NCI-H1694 treated with DMSO at 0.1 percent for 48 hours (cell line): ENCODE measurements around the gene RASGRF2.
"Not testable (repeated sequence)": the region's sequence is repeated elsewhere in the genome, so short reads cannot be mapped to it uniquely, and the experiment has no call there.

Experiments
- DNase-seq: peaks from one replicate; lab custom pipeline; 2025; lab: John Stamatoyannopoulos, UW

The RASGRF2 gene

DNA sequence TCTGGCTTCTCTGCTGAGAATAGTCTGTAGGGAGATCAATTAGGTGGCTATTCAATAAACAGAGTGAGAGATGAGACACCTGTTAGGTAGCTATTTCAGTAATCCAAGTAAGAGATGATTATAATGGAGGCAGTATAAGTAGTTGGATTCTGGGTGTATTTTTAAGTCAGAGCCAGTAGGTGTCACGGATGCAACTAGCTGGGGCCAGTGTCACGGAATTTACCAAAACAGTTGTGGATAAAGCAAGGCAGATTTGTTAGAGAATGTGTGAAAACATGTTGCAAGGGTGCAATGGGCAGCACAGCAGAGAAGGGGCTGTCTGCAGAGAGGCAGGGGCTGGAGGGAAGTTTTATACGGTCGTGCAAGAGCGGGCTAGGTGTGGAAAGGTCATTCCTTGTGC lies 114.9 kb downstream of the RASGRF2 start:
- DNase-seq = no peak

DNA sequence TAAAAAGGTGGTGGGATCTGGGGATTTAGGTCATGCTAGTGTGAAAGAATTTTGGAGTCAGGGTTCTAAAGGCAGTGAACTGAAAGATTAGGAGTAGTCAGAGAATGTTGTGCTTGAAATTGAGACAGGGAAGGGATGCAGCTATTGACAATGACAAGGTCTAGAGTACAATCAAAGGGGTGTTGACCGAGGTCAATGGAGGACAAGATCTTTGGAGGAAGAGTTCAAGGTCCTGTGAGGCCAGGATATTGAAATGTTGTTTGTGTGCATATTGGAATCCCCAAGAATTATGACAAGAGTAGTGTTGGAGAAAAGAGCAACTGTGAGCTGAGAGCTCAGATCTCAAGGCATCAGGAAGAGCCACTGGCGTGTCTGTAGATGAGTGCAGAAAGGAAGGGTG lies 116.9 kb downstream of the RASGRF2 start:
- no peak for DNase-seq

DNA sequence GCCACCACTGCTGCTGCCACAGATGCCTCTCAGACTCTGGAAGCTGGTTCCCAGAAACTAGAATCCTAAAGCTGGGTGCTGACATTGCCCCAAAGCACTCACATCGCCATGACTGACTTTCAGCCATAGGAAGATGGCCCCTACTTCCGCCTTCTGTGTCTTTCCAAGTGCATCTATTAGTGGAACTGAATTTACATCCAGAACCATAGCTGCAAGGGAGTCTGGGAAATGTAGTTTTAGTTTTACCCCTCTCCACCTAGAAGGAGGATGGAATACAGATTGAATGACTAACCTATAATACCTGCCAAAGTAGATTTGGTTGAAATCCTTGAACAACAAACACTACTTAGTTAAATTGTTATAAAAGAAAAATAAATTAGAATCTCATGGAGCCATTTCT lies 118.8 kb downstream of the RASGRF2 start:
- no peak for DNase-seq

DNA sequence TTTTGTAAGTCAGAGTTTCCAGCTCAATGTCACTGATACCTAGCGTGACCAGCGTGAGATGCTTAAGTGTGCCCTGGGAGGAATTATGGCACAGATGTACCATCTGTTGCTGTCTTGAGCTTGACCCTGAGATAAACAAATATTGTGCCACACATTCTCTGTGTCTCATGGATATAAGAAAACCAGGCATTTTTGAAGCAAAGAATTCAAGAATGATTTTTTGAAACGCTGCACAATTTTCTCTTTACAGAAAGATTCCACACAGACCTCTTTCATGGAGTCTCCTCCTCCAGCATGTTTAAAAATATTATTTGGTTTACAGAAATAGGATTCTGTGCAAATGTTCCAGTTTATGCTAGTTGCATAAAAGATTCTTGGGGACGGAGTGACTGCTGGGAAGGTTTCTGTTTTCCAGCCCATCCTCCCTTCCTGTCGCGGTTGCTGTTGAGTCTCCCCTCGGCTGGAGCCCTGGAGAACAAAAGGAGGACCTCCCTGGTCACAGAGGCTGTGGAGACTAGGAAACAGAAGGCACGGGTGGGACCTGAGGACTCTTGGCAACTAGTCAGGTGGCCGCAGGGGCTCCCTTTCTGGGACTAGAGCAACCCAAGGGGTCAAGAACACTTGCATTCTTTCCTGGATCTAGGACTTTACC lies 120.8 kb downstream of the RASGRF2 start:
- no peak for DNase-seq

DNA sequence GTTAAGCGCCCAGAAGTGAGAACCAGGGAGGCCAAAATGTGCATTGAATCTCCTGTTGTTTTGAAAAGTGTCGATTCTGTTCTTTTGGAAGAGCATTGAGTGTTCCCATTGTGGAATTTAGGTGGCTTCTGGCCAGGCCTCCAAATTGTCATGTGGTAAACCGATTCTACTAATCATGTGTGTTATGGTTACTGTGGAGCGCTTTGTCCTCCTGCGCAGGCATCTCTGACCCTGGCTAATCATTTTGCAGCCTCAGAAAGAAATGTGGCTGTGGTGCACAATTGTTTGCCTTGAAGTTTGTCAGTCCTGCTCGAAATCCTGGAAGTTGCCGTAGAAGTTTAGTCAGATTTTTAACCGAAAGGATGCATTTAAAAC lies 121.3 kb downstream of the RASGRF2 start:
- DNase-seq = no peak

DNA sequence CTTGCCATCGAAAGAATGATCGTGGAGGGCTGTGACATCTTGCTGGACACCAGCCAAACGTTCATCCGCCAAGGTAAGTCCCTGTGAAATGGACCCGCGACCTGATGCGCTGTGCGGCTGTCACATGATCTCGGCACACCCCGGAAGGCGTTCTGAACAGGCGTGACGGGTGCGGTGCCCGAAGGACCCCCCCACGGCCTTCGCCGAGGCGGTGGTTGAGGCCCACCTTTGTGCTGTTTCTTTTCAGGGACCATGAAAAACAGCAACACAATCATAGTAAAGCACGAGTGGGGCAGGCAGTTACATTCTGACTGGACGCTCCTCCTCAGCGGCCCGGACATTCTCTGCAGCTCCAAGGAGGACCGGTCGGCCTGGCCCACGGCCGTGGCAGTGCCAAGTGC lies 126.7 kb downstream of the RASGRF2 start:
- DNase-seq = no peak

DNA sequence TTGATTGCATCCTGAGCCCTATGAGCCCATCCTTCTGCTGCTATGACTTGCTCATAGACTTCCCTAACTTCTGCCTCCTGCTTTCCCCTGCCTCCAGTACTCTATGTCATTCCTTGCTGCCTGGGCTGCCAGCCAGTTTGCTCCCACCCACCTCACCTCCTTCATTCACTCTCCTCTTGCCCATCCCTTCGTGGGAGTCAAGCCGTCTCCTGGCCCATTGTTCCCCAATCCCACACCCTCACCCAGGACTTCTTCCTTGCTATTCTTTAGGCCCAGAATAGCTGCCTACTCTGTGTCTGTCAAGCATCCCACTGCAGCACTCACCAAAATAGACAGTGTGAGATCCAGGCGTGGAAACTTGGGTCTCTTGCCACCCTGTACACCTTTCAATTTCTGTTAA lies 131.0 kb downstream of the RASGRF2 start:
- no peak for DNase-seq

DNA sequence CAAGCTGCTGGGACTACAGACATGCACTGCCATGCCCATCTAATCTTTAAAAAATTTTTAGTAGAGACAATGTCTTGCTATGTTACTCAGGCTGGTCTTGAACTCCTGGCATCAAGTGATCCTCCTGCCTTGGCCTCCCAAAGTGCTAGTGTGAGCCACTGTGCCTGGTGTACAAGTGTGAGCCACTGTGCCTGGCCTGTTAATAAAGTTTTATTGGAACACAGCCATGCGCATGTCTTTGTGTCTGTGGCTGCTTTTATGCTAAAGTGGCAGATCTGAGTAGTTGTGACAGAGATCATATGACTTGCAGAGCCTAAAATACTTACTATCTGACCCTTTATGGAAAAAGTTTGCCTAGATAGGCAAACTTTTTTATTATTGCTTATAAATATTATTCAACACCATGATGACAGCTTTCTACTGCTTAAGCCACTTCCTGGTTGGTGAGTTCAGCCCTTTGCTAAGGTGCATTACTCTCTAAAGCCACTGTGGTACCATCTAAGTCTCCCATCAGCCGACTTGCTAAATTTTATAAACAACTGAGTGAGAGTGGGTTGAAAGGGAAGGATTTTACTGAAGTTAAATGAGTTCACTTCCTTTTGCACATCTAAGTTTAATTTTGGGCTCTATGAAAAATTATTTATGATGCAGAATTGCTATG lies 133.5 kb downstream of the RASGRF2 start:
- no peak for DNase-seq

DNA sequence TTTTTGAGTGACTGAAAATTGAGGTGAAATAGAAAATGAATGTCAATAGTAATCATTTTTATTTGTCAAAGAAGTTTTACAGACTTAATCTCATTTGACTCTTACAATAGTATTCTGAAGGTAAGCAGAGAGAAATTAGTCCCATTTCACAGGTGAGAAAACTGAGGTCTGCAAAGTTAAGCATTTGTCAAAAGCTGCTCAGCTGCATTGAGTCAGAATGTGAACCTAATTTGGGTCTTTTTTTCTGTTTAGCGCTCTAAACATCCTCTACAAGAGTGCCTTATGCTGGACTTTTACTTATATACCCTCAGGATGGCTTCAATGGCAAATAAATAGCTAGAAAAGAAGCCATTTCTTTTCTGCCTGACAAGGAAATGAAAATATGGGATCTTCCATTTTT lies 135.7 kb downstream of the RASGRF2 start:
- no peak for DNase-seq

DNA sequence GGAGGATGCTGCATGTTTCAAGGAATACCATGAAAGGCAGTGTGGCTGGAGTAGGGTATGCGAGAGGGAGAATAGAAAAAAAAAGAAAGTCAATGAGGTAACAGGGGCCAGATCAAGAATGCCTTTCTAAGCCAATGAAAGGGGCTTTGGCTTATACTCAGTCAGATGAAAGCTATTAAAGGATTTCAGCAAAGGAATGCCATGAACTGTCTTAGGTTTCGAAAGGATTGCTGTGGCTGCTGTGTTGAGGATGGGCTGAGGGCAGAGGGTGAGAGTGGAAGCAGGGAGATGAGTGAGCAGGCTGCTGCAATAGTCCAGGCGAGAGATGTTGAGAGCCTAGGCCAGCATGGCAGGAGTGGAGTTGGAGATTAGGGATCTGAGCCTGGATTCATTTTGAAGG lies 137.6 kb downstream of the RASGRF2 start:
- no peak for DNase-seq

DNA sequence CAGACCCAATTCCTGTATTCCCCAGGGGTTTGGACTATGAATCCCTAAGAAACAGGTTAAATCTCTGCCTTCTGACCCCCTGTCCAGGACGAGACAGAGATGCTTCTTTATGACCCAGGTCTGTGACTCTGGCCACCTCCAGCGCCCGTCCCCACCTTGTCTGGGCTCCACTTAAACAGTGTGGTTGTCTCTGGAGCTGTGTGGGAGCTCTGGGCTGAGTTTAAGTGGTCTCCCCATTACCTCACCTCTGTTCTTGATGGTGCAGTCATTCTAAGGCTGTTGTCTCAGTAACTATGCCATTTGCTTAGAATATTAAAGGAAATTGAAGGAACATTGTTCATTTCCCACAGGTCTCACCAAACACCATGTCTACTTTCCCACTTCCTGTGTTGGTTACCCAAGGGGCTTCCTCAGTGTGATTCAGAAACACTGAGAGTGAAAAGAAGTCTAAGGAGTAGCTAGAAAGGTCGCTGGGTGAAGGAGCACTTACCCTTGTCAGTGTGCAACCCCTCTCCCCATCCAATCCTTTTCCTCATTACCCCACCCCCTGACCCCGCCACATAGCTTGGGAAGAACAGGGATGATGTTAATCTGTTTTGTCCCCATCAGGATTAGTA lies 145.2 kb downstream of the RASGRF2 start:
- DNase-seq = no peak

DNA sequence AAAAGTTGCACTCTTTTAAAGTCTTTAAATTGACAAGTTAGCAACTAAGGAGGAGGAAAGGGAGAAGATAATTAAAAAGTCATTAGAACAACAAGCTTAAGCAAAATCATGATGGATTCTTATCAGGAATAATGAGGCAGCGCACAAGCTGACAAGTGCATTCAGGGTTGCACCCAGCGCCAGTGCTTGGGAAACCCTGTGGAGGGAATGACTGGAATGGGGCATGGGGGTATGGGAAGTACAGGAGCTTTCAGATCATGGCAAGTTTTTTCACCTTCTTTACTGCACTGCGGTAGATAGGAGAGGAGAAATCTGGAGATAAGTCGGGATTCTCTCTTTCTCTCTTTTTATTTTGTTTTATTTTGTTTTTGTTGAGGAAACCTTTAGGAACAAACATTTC lies 155.1 kb downstream of the RASGRF2 start:
- DNase-seq = no peak

DNA sequence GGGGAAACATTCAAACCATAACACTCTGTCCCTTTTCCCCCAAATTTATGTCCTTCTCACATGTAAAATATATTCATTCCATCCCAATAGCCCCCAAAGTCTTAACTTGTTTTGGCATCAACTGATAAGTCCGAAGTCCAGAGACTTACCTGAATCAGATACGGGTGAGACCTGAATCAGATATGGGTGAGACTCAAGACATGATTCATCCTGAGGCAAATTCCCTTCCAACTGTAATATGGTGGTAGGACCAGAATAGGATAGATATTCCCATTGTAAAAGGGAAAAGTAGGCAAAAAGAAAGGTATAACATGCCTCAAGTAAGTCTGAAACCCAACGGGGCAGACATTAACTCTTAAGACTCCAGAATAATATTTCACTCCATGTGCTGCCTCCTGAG lies 157.4 kb downstream of the RASGRF2 start:
- DNase-seq = no peak

DNA sequence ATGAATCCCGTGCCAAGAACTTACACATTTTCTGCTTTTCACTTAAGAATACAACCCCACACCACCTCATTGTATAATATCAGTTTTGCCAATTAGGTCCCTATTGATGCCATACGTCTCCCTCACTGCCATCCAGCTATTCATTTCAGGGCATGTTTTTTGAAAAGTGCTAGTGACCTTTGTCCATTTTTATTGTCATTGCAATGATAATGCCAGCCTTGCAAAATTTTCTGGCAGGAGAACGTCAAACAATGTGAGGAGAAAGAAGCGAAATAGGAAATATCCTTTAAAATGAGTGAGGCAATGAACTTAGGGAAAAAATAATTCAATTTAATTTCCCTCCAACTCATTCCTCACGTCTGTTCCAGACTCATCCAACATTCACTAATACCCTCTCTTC lies 161.1 kb downstream of the RASGRF2 start:
- DNase-seq = no peak

DNA sequence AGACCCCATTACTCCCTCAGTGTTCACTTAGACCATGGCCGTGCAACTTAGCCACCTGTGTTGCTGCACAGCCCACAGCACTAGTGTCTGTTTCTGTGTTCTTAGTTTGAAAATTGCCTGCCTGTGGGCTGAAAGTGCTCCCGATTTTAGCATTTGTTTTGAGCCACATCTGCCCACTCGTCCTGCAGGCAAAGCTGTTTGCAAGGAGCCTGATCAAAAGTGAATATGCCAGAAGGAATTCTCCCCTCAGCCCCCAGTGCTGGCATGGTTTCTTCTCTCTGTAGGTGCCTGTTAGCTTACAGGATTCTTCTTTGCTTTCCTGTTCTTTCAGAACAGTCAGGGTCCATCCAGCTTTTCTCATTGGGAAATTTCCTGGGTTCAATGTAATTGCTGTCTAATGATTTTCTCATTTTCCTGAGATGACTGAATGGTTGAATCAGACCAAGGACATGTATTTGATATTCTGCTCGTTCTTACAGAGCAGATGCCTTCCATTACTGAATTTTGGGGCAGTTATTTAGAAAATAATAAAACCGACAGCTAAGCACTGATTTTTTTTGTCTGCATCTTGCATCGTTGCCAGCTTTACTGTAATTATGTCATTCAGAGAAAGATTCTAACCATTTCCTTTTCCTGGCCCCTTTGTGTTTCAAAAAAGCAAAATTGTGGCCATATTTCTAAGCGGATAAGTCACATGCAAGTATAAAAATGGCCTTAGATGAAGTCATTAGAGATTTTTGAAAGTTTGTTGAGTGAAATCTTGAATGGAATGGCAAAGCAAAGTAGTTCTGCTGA lies 161.9 kb downstream of the RASGRF2 start:
- DNase-seq = no peak

DNA sequence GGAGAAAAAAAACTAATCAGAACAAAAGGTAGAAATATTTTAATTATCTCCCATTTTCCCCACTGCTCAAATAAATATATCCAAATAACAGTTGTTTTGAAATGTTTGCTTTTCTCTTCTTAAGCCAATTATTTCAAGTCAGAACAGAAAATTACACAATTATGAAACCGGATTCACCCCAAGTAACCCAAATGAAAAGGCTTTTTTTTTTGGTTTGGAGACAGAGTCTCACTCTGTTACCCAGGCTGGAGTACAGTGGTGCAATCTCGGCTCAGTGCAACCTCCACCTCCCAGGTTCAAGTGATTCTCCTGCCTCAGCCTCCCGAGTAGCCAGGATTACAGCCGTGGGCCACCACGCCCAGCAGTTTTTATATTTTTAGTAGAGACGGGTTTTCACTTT lies 164.5 kb downstream of the RASGRF2 start:
- DNase-seq = not testable (repeated sequence)

DNA sequence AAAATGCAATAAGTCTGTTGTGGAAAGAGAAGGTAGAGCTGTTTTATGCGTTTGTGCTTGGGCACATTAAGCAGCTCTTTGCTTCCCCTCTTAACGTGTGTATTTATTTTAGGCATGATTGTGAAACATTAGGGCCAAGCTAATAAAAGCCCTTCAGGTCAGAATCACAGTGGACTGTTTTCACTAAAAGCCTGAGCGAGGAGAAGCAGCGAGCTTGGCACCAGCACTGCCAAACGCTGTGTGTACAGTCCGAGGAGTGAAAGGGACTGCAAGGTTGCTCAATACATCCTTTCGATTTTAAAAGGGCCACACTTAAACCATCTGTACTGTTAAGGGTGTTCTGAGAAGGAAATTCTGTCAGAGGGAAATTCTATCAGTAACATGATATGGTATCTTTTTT lies 165.8 kb downstream of the RASGRF2 start:
- no peak for DNase-seq

DNA sequence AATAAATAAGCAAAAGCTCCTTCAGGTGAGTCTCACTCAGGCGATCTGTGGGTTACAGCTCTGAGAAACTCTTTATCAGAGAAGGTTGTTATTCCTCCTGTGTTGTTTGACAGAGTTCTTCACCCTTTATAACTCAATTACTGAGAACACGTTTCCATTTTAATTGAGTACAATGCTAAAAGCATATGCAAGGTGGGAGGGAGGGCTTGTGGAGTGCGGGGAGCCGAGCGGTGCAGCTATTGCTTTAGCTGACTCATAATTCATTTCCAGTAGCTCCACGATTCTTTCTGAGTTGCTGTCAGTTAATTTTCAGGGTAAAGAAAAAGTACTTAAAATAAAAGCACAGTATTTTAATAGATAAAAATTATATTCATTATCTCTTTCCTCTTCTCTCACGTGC lies 168.3 kb downstream of the RASGRF2 start:
- no peak for DNase-seq

DNA sequence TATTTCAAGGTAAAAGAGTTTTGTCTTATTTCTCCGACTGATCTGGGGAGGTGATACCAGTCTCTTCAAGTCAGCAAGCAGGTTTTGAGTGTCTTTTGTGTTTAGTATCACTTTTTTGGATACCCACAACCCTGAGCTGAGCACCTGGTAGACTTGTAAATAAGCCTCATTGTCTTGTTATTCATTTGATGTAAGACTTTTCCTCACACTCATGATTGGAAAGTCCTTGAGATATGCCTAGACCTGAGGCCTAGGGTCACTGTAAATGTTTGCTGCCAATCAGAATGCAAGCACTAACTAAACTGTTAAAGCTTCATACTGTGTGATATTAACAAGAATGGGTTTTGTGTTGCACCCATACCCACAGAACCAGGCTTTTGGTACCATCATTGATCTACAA lies 172.2 kb downstream of the RASGRF2 start:
- DNase-seq = no peak

DNA sequence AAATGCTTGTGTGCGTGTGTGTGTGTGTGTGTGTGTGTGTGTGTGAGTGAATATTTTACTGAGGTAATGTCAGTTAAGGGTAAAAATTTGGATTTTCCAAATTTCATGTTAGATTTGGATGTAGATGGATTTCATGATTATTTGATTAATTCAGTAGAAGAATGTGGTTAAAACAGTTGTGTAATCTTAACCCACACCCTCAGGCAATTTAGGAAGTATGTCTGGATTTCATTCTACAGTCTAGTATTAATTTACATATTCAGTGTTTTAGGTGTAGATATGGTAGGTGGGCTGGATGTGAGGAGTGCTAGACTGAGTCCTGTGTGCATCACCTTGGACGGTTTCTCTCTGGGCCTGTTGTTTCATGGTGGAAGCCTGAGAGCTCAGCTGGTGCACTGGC lies 173.9 kb downstream of the RASGRF2 start:
- no peak for DNase-seq

DNA sequence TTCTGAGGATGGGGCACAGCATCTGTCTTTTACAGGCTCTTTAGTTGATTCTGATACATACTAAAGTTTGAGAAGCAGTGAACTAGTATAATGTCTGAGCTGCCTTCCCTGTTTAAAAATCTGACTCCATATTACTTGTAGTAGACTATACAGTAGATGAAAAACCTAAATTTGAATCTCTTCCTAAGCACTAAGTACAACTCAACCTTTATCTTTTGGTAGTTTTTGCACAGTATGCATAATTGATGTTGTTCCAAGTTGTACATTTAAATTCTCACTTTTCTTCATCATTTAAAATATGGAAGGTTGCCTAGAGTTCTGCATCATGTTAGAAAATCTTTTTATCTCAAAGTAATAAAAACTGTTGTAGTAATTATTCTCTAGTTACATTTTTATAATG lies 174.4 kb downstream of the RASGRF2 start:
- DNase-seq = no peak

DNA sequence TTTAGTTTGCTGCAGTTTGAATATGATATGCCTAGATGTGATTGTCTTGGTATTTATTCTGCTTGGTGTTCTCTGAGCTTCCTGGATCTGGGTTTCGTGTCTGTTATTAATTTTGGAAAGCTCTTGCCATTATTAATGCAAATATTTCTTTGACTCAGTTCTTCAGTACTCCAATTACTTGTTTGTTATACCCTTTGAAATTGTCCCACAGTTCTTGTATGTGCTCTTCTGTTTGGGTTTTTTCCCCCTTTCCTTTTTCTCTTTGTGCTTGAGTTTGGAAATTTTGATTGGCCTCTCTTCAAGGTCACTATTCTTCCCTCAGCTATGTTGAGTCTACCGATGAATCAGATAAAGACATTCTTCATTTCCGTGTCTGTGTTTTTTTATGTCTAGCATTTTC lies 176.4 kb downstream of the RASGRF2 start:
- DNase-seq = no peak

DNA sequence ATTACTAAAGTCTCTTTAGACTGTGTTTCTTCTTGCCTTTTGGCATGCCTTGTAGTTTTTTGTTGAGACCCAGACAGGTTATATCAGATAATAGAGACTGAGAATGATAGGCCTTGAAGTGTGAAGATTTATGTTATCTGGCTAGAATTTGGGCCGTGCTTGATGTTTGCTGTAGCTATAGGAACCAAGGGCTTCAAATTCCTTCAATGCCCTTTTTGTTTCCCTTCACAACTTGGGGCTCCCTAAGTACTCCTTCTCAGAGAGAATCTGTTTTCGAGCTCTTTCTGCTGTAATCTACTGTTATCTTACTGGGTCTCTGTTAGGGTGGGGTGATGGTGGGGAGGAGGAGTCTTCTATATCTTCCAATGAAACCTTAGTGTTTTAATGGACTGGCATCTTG lies 177.7 kb downstream of the RASGRF2 start:
- no peak for DNase-seq
